GM12891 (cell line): ENCODE measurements around the gene PKNOX2.

Experiments
- DNase-seq: peaks from one replicate; pipeline ENCODE4 v3.0.0; 2011; ENCODE audit warnings: low spot score; ENCODE audit not compliant: insufficient read length
- FAIRE-seq: peaks from 2 replicates; lab custom pipeline; 2011; peaks lifted over from hg19 to GRCh38; lab: Jason Lieb, UNC
- PAX5 ChIP-seq: IDR thresholded peaks from 2 replicates; pipeline ENCODE4 v1.6.1; 2011; ENCODE audit warnings: low read length, moderate library complexity, mild to moderate bottlenecking; ENCODE audit not compliant: insufficient read depth, severe bottlenecking
- POLR2A ChIP-seq: IDR thresholded peaks from 2 replicates; pipeline ENCODE4 v1.6.1; 2011; ENCODE audit warnings: low read depth, low read length, control low read depth
- POLR2AphosphoS5 ChIP-seq: IDR thresholded peaks from 2 replicates; pipeline ENCODE4 v1.6.1; 2011; ENCODE audit warnings: low read depth, low read length, control low read depth
- POU2F2 ChIP-seq: IDR thresholded peaks from 2 replicates; pipeline ENCODE4 v1.6.1; 2011; ENCODE audit warnings: low read depth, mild to moderate bottlenecking, control low read depth, low read length, moderate library complexity
- SPI1 ChIP-seq: IDR thresholded peaks from 2 replicates; pipeline ENCODE4 v1.6.1; 2011; ENCODE audit warnings: low read depth, low read length, control low read depth
- TAF1 ChIP-seq: IDR thresholded peaks from 2 replicates; pipeline ENCODE4 v1.6.1; 2011; ENCODE audit warnings: low read depth, low read length, control low read depth

PKNOX2 gene

DNA sequence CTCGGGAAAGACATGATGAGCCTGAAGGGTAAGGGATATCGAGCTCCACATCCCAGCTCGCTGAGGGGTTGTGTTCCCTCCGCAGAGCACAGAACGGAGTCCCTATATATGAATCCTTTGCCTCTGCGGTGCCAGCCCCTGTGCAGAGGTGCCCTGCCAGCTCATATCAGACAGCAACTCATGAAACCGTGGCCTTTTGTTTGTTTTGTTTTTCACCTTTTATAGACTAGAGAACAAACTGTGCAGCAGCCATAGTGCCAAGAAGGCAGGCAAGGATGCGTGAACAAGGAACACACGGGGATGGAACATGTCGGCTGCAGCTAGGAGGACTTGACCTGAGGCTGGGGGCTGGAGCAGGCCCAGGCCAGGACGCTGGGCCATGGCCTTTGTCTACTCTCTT is 109.8 kb downstream of the PKNOX2 start:
- no peak for TF ChIP-seq POLR2A
- TF ChIP-seq SPI1 = no peak
- TF ChIP-seq TAF1 = no peak
- no peak for TF ChIP-seq PAX5
- no peak for TF ChIP-seq POLR2AphosphoS5
- TF ChIP-seq POU2F2 = no peak
- no peak for FAIRE-seq
- no peak for DNase-seq

- TF ChIP-seq TAF1 (no peak), SPI1 (no peak), POU2F2 (no peak), POLR2A (no peak), POLR2AphosphoS5 (no peak), PAX5 (no peak)
- no peak for DNase-seq
- FAIRE-seq = no peak
Measured at GRCh38 chr11:125274774-125275173, 110.2 kb downstream of the PKNOX2 start.

- TF ChIP-seq POLR2AphosphoS5 (no peak), PAX5 (no peak), POLR2A (no peak), TAF1 (no peak), POU2F2 (no peak), SPI1 (no peak)
- DNase-seq = no peak
- FAIRE-seq = no peak
Measured at GRCh38 chr11:125275905-125276618, 111.5 kb downstream of the PKNOX2 start.

DNA sequence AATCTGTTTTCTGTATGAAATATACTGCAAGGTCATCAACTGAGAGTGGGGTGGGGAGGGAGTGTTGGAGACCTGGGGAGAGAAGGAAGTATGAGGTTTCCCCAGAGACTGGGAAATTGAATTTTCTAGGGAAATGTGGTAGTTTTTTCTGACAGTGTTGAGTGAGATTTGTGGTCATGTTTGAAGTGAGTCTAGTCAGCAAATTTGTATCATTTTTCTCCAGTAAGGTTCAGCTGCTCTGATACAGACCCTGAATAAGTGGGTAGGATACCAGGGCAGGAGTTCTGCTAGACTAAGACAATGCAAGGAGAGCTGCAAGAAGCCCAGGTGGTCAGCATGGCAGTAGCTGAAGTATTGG is 112.0 kb downstream of the PKNOX2 start:
- TF ChIP-seq POU2F2 (no peak), TAF1 (no peak), SPI1 (no peak), POLR2AphosphoS5 (no peak), POLR2A (no peak), PAX5 (no peak)
- DNase-seq = no peak
- FAIRE-seq = no peak

DNA sequence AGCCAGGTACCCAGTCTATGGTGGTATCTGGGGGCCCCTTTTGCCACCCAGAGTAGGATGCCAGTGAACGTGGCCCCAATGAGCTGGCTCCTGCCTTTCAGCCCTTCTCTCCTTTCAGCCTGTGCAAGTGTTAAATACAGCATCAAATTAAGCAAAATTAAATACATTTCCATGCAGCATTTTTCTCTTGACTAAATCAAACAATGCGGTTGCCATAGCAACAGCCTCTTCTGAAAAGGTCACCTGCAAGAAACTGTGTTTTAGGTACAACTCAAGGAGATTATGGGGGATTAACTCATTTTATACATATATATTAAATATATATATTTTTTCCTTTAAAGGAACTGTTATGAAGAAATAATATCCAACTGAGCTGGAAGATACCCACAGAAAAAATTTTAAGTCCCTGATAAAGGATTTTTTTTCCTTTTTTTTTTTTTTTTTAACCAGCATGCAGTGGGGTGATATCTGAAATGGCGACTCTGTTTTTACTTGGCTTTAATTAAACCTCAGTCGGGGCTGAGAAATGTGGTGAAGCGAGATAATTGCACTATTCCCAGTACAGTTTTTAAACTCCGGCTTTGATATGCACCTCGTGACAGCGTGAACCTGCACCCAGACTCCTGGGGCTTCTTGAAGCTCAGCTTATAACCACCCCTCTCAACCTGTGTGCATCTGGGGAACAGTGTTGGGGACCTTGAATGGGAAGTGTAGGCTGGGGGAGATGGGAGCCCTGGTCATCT is 115.3 kb downstream of the PKNOX2 start:
- DNase-seq (no peak), FAIRE-seq (no peak)
- TF ChIP-seq POLR2AphosphoS5 = no peak
- no peak for TF ChIP-seq POU2F2
- no peak for TF ChIP-seq TAF1
- no peak for TF ChIP-seq SPI1
- no peak for TF ChIP-seq POLR2A
- TF ChIP-seq PAX5 = no peak

DNA sequence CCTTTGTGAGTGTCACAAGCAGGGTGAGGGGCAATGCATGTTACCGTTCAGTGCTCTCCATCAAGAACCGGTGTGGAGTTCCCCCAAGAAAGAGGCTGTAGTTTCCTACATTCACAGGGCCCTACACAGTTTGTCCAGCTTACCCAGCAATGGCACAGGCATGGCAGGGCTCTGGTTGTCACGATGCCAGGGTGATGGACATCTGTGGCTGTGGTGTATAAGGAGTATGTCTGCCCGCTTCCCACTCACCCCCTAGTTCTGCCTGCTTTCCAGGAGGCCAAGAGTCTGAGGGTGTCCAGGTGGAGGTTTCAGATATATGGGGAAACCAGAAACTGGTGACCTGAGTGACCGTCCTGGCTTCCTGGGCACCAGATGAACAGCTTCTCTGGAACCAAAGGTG is 116.1 kb downstream of the PKNOX2 start:
- FAIRE-seq (no peak), DNase-seq (no peak)
- no peak for TF ChIP-seq POU2F2
- TF ChIP-seq SPI1 = no peak
- no peak for TF ChIP-seq POLR2A
- TF ChIP-seq TAF1 = no peak
- no peak for TF ChIP-seq POLR2AphosphoS5
- TF ChIP-seq PAX5 = no peak

GRCh38 chr11:125281831-125282595 is 117.5 kb downstream of the PKNOX2 start:
- DNase-seq (no peak), FAIRE-seq (no peak)
- no peak for TF ChIP-seq PAX5
- TF ChIP-seq TAF1 = no peak
- TF ChIP-seq POLR2A = no peak
- TF ChIP-seq SPI1 = no peak
- TF ChIP-seq POU2F2 = no peak
- TF ChIP-seq POLR2AphosphoS5 = no peak

GRCh38 chr11:125282596-125282914 is 118.0 kb downstream of the PKNOX2 start:
- FAIRE-seq (no peak), DNase-seq (no peak)
- TF ChIP-seq POU2F2 (no peak), SPI1 (no peak), TAF1 (no peak), POLR2A (no peak)

- DNase-seq (no peak), FAIRE-seq (no peak)
- TF ChIP-seq POLR2A (no peak), TAF1 (no peak), POU2F2 (no peak), SPI1 (no peak), POLR2AphosphoS5 (no peak), PAX5 (no peak)
Measured at GRCh38 chr11:125284245-125284850, 119.8 kb downstream of the PKNOX2 start.
